Neural crest cell (in vitro differentiated cells): Measurements from ENCODE around the gene COX4I2. TPM values are rescaled to one million over a fixed set of nuclear protein-coding genes. Genes with fewer than 3 reads are reported as not detected.
A peak's percentile ranks its signal among the peaks of the same experiment; 100 is the strongest.

ENCODE experiments used
- DNase-seq: peaks from one replicate; pipeline ENCODE4 v3.0.0; 2021; ENCODE audit warnings: low read depth, mixed read lengths, low spot score
- H3K27ac Mint-ChIP-seq: one replicate; pipeline ENCODE4 v1.8.0; 2021; ENCODE audit warnings: mild to moderate bottlenecking, mixed read lengths; ENCODE audit not compliant: unreplicated experiment
- H3K27me3 Mint-ChIP-seq: 2 replicates; pipeline ENCODE4 v1.8.0; 2021; ENCODE audit warnings: low read depth, mild to moderate bottlenecking, mixed read lengths
- H3K36me3 Mint-ChIP-seq: 2 replicates; pipeline ENCODE4 v1.8.0; 2021; ENCODE audit warnings: low read depth, mild to moderate bottlenecking, mixed read lengths
- H3K4me1 Mint-ChIP-seq: 2 replicates; pipeline ENCODE4 v1.8.0; 2021; ENCODE audit warnings: mixed read lengths
- H3K4me3 Mint-ChIP-seq: one replicate; pipeline ENCODE4 v1.8.0; 2021; ENCODE audit warnings: mild to moderate bottlenecking, mixed read lengths
- H3K9me3 Mint-ChIP-seq: 2 replicates; pipeline ENCODE4 v1.8.0; 2021; ENCODE audit warnings: mixed read lengths
- total RNA-seq: library from RNA; stranded (reverse); gene quantifications from 2 replicates; pipeline ENCODE4 v1.2.1, GENCODE V29; 2021
- TF ChIP-seq, protein P1 (sequence below): fragments of 200-600 bp; sonication (generic); conservative IDR thresholded peaks from 2 replicates; pipeline ENCODE4 v1.5.0; 2021; ENCODE audit warnings: antibody characterized with exemption, mild to moderate bottlenecking

COX4I2 gene
- total RNA-seq, 1 donor from 2014 or later, result not detected

DNA sequence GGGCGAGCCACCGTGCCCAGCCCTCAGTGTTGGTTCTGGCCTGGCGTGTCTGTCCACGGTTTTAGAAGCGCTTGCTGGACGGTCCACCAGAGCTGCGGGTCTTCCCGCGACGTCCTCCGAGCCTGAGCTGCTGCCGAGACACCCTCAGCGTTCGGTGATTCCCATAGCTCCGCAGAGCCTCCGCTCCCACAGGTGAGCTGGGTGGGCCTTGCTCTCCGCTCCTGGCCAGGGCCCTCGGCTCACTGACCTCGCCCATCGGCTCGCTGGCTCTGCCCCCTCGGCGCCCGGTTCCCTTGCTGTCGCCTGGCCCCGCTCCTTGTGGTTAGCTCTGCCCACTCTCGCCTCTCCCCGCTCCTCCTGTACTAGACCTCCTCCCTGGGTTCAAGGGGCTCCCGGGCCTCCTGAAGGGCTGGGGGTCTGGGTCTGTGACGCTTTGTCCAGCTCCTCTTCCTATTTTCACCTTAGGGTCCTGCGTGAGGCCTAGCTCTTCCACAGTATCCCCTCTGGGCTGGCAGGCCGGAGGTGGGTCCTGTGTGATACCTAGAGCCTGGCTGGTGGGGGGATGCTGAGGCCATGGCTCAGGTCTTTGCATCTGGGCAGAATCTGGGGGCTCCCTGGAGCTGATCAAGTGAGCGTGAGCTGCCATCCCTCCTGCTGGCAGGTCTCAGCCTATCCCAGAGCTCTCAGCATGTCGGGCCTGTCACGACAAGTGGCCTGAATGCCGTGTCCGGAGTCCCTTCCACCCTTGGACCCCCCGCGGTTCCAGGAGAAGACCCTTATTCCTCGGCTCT, 5.0 kb upstream of the COX4I2 start:
- Mint-ChIP-seq H3K9me3 (peaks cover under 1% of the 10 kb centered on the region), H3K27ac (peak overlapping the region; percentile 12), H3K27me3 (no peaks in the 10 kb centered on the region), H3K4me3 (no peak overlapping the region), H3K36me3 (no peaks in the 10 kb centered on the region), H3K4me1 (no peaks in the 10 kb centered on the region)
- DNase-seq, result no peak
- TF ChIP-seq, protein P1, sequence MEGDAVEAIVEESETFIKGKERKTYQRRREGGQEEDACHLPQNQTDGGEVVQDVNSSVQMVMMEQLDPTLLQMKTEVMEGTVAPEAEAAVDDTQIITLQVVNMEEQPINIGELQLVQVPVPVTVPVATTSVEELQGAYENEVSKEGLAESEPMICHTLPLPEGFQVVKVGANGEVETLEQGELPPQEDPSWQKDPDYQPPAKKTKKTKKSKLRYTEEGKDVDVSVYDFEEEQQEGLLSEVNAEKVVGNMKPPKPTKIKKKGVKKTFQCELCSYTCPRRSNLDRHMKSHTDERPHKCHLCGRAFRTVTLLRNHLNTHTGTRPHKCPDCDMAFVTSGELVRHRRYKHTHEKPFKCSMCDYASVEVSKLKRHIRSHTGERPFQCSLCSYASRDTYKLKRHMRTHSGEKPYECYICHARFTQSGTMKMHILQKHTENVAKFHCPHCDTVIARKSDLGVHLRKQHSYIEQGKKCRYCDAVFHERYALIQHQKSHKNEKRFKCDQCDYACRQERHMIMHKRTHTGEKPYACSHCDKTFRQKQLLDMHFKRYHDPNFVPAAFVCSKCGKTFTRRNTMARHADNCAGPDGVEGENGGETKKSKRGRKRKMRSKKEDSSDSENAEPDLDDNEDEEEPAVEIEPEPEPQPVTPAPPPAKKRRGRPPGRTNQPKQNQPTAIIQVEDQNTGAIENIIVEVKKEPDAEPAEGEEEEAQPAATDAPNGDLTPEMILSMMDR, result no peak

DNA sequence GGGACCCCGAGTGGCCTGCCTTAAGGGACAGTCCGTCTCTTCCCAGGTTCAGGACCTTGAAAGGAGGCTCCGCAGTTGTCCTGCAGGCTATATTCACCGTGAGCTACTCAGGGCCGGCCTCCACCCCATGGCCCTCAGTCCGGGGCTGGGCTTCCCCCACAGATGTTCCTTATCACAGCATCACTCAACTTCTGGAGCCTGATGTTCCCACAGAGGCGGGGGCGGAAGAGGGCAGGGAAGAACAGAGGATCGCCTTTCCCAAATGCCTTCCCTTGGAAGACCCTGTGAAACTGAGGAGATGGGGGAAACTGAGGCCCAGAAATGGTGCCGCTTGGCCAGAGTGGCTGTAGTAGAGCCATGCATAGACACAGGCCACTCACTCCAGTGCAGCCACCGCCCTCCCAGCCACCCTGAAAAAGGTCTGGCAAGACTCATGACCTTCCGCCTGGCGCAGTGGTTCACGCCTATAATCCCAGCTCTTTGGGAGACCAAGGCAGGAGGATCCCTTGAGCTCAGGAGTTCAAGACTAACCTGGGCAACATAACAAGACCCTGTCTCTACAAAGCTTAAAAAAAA, 4.3 kb upstream of the COX4I2 start:
- TF ChIP-seq, protein P1, result no peak
- H3K9me3 Mint-ChIP-seq, result no peaks in the 10 kb centered on the region

DNA sequence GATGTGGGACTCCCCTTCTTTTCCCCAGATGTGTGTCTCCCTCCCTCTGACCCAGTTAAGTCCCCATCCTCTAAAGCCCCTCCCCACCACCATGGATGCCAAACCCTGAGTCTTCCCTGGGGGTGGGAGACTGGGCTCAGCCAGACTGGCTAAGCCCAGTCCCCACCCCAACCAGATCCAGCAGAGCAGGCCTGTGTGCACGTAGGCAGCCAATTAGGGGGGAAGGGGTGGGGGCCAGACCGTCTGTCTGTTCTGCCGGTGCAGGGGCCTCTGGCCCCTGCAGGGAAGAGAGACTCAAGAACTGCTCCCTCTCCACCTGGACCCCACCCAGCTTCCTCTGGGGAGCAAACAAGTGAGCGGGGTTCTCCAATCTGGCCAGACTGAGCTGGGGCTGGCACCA, 605 bp downstream of the COX4I2 start:
- H3K4me1 Mint-ChIP-seq, result no peaks in the 10 kb centered on the region
- no peak for DNase-seq
- no peaks in the 10 kb centered on the region for H3K36me3 Mint-ChIP-seq
- no peak overlapping the region for H3K27ac Mint-ChIP-seq
- H3K9me3 Mint-ChIP-seq, result no peaks in the 10 kb centered on the region
- H3K4me3 Mint-ChIP-seq, result no peak overlapping the region
- TF ChIP-seq, protein P1, result no peak
- peaks cover 3% of the 10 kb centered on the region for H3K27me3 Mint-ChIP-seq

More for the DNA sequence above, 4.3 kb upstream of the COX4I2 start:
- Mint-ChIP-seq H3K27ac (no peak overlapping the region), H3K27me3 (no peaks in the 10 kb centered on the region), H3K36me3 (no peaks in the 10 kb centered on the region), H3K4me1 (no peaks in the 10 kb centered on the region), H3K4me3 (no peak overlapping the region)
- DNase-seq, result no peak

DNA sequence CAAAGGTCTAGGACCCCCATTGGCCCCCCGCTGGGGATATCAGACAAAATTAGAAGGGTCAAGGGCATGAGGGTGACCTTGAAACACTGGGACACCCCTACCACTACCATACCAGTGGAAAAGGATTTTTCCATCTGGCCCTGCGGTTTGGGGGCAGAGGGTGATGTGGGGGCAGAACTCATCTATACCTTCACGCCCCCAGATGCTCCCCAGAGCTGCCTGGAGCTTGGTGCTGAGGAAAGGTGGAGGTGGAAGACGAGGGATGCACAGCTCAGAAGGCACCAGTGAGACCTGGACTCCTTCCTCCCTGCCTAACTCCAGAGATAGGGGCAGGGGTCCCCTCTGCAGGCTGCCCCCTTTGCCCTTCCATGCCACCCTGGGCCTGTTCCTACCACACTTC, 1.1 kb downstream of the COX4I2 start:
- no peak overlapping the region for H3K27ac Mint-ChIP-seq

DNA sequence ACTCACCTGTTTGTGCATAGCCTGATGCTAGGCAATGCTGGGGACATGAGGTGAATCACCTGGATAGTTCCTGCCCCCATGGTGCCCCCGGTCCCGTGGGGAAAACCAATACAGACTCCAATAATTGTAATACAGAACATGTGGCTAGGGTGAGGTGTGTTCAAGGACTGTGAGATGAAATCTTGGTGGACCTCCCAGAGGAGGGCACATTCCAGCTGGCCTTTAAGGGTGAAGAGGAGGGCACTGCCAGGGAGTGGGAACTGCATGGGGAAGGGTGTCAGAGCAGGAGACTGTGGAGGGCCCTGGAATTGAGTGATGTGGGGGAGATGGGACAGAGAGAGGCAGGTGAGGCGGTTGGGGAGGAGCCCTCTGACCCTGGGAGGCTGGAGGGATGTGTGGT, 2.5 kb downstream of the COX4I2 start:
- Mint-ChIP-seq H3K27me3 (peaks cover 3% of the 10 kb centered on the region), H3K27ac (no peak overlapping the region), H3K36me3 (no peaks in the 10 kb centered on the region), H3K4me3 (no peak overlapping the region), H3K4me1 (no peaks in the 10 kb centered on the region), H3K9me3 (no peaks in the 10 kb centered on the region)
- TF ChIP-seq, protein P1, result no peak
- DNase-seq, result no peak

More for the DNA sequence above, 1.1 kb downstream of the COX4I2 start:
- Mint-ChIP-seq H3K27me3 (peaks cover 3% of the 10 kb centered on the region), H3K9me3 (no peaks in the 10 kb centered on the region), H3K4me1 (no peaks in the 10 kb centered on the region), H3K4me3 (no peak overlapping the region), H3K36me3 (no peaks in the 10 kb centered on the region)
- DNase-seq, result no peak
- TF ChIP-seq, protein P1, result no peak
